KMS-11 (cell line): ENCODE data around the gene NFIB.

Source experiments
- H2AFZ ChIP-seq: fragments of 200-600 bp; sonication (generic); 2 replicates; pipeline ENCODE4 v1.6.1; 2016; ENCODE audit warnings: antibody characterized with exemption, mixed run types, low read depth
- H3K27ac ChIP-seq: fragments of 200-600 bp; sonication (generic); 2 replicates; pipeline ENCODE4 v1.6.1; 2016; ENCODE audit warnings: mild to moderate bottlenecking, mixed run types
- H3K27me3 ChIP-seq: fragments of 200-600 bp; sonication (generic); 2 replicates; pipeline ENCODE4 v1.6.1; 2017; ENCODE audit warnings: mild to moderate bottlenecking, low read depth, mixed run types, moderate library complexity; ENCODE audit not compliant: insufficient read depth
- H3K36me3 ChIP-seq: fragments of 200-600 bp; sonication (generic); 2 replicates; pipeline ENCODE4 v1.6.1; 2017; ENCODE audit warnings: mild to moderate bottlenecking, mixed run types; ENCODE audit not compliant: insufficient read depth
- H3K4me1 ChIP-seq: fragments of 200-600 bp; sonication (generic); 2 replicates; pipeline ENCODE4 v1.6.1; 2016; ENCODE audit warnings: mild to moderate bottlenecking, low read depth, mixed run types; ENCODE audit not compliant: poor library complexity, severe bottlenecking
- H3K4me2 ChIP-seq: fragments of 200-600 bp; sonication (generic); 2 replicates; pipeline ENCODE4 v1.7.0; 2016; ENCODE audit warnings: mild to moderate bottlenecking, mixed run types
- H3K4me3 ChIP-seq: fragments of 200-600 bp; sonication (generic); IDR thresholded peaks from 2 replicates; pipeline ENCODE4 v1.6.1; 2017; ENCODE audit warnings: low read depth, low read length, mixed read lengths; ENCODE audit not compliant: insufficient read depth
- H3K79me2 ChIP-seq: fragments of 200-600 bp; sonication (generic); 2 replicates; pipeline ENCODE4 v1.6.1; 2016; ENCODE audit warnings: low read depth, mixed run types; ENCODE audit not compliant: insufficient read depth
- H3K9ac ChIP-seq: fragments of 200-600 bp; sonication (generic); 2 replicates; pipeline ENCODE4 v1.6.1; 2016; ENCODE audit warnings: mild to moderate bottlenecking, mixed run types
- H4K20me1 ChIP-seq: fragments of 200-600 bp; sonication (generic); 2 replicates; pipeline ENCODE4 v1.6.1; 2016; ENCODE audit warnings: mild to moderate bottlenecking, mixed run types; ENCODE audit not compliant: insufficient read depth
- TF ChIP-seq, protein P1 (sequence below): fragments of 200-600 bp; sonication (generic); conservative IDR thresholded peaks from 2 replicates; pipeline ENCODE4 v1.6.1; 2017; ENCODE audit warnings: low read depth, mild to moderate bottlenecking, antibody characterized with exemption, low read length, moderate library complexity, mixed read lengths

The NFIB gene

DNA sequence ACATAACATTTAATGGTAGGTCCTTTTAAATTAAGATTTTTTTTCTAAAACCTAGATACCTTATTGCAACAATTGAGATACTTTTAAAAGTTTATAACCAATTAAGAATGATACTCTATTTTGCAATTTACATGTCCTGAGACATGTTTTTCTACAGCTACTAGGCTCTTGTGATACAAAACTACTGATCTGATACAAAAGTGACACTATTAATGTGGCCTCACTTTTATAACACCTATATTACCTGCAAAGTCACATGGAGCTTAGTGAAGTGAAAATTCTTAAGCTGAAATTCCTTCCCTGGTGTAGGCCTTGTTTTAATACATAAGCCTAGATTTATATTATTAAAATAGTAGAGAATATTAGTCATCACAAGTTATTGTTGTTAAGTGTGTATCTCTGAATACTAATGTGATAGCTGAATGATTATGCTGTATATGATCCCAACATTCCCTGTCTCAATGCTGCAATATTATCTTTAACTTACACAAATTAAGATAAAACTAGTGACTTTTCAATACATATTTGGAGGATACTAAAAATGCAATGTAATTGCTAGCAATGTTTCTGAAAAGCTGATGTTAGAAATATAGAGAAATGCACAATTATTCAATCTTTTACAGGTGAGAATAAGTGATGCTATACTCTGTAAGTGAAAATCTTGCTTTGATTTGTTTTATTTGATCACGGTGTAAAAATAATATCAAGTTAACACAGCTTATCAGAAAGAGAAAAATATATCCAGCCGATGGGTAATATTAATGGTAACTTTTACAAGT, 2.6 kb downstream of the NFIB start:
- Histone ChIP-seq H4K20me1 (no peaks in the 10 kb centered on the region), H3K36me3 (no peaks in the 10 kb centered on the region), H3K27me3 (peaks cover 6% of the 10 kb centered on the region), H3K4me3 (no peak overlapping the region), H3K79me2 (no peaks in the 10 kb centered on the region), H2AFZ (no peak overlapping the region), H3K9ac (no peak overlapping the region), H3K27ac (no peak overlapping the region), H3K4me1 (no peaks in the 10 kb centered on the region), H3K4me2 (no peak overlapping the region)
- TF ChIP-seq, protein P1, sequence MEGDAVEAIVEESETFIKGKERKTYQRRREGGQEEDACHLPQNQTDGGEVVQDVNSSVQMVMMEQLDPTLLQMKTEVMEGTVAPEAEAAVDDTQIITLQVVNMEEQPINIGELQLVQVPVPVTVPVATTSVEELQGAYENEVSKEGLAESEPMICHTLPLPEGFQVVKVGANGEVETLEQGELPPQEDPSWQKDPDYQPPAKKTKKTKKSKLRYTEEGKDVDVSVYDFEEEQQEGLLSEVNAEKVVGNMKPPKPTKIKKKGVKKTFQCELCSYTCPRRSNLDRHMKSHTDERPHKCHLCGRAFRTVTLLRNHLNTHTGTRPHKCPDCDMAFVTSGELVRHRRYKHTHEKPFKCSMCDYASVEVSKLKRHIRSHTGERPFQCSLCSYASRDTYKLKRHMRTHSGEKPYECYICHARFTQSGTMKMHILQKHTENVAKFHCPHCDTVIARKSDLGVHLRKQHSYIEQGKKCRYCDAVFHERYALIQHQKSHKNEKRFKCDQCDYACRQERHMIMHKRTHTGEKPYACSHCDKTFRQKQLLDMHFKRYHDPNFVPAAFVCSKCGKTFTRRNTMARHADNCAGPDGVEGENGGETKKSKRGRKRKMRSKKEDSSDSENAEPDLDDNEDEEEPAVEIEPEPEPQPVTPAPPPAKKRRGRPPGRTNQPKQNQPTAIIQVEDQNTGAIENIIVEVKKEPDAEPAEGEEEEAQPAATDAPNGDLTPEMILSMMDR = no peak

GRCh38 chr9:14310311-14310710, 3.6 kb downstream of the NFIB start:
- H2AFZ ChIP-seq = no peak overlapping the region
- H3K4me1 ChIP-seq = no peaks in the 10 kb centered on the region
- no peaks in the 10 kb centered on the region for H3K36me3 ChIP-seq
- H3K27me3 ChIP-seq = peaks cover 4% of the 10 kb centered on the region; the same call in 1 of the 2 replicates
- no peak overlapping the region for H3K4me3 ChIP-seq
- H3K27ac ChIP-seq = no peak overlapping the region
- no peaks in the 10 kb centered on the region for H3K79me2 ChIP-seq
- TF ChIP-seq, protein P1 = no peak
- no peak overlapping the region for H3K4me2 ChIP-seq
- no peaks in the 10 kb centered on the region for H4K20me1 ChIP-seq
- no peak overlapping the region for H3K9ac ChIP-seq

DNA sequence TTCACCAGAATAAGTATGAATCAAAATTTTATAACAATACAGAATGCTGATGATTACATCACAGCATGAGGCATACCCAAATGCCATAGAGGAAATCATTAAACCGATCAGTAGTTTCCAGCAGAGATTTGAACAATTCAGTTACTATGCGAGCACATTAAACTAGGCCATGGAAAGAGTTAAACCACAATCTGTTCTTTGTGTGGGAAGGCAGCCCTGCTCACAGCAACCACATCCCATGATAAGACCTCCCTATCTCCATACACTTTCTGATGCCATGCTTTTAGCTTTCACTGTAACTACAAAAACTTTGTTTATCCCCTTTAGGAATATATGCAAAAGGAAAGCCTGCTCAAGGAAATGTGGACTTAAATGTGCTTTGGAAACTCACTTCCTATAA, 4.5 kb downstream of the NFIB start:
- H3K36me3 ChIP-seq = no peaks in the 10 kb centered on the region
- H3K4me2 ChIP-seq = no peak overlapping the region
- TF ChIP-seq, protein P1 = no peak
- no peaks in the 10 kb centered on the region for H3K4me1 ChIP-seq
- peaks cover 4% of the 10 kb centered on the region; the same call in 1 of the 2 replicates for H3K27me3 ChIP-seq
- no peak overlapping the region for H3K4me3 ChIP-seq
- no peak overlapping the region for H3K9ac ChIP-seq
- no peaks in the 10 kb centered on the region for H3K79me2 ChIP-seq
- no peak overlapping the region for H3K27ac ChIP-seq
- no peaks in the 10 kb centered on the region for H4K20me1 ChIP-seq
- no peak overlapping the region for H2AFZ ChIP-seq

DNA sequence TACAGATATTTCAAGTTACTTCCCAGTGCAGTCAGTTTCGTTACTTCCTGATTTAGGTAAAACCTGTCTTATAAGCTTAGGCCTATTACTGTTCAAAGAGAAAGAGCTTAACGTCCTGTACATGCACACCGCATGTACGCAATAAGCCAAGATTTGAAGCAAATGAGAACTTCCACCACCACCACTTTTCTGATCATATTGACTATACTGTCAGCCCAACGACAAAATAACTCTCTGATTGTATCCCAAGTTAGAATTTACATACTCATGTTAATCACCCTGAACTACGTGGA, 5.1 kb downstream of the NFIB start:
- H3K27ac ChIP-seq = no peak overlapping the region
- H3K4me1 ChIP-seq = no peaks in the 10 kb centered on the region
- no peak overlapping the region for H3K4me3 ChIP-seq
- no peak overlapping the region for H3K9ac ChIP-seq
- peaks cover 4% of the 10 kb centered on the region; the same call in 1 of the 2 replicates for H3K27me3 ChIP-seq
- no peak overlapping the region for H2AFZ ChIP-seq
- H3K79me2 ChIP-seq = no peaks in the 10 kb centered on the region
- H3K4me2 ChIP-seq = no peak overlapping the region
- no peaks in the 10 kb centered on the region for H4K20me1 ChIP-seq
- H3K36me3 ChIP-seq = no peaks in the 10 kb centered on the region
- TF ChIP-seq, protein P1 = no peak
